GM23338 (cell line): ENCODE results near the gene OXNAD1. TPM values are rescaled to one million over a fixed set of nuclear protein-coding genes. Genes with fewer than 3 reads are reported as not detected.

ENCODE experiments used
- ATAC-seq: fragments of 200-7000 bp; cut with Tn5 transposase; 3 replicates; pipeline ENCODE4 v1.9.1; 2020
- DNase-seq: peaks from one replicate; pipeline ENCODE4 v3.0.0-alpha.2; 2015; ENCODE audit warnings: low spot score
- H2AFZ ChIP-seq: fragments of 200-600 bp; sonication (generic); 2 replicates; pipeline ENCODE4 v1.8.0; 2016; ENCODE audit warnings: antibody characterized with exemption, mild to moderate bottlenecking, moderate library complexity
- H3F3A ChIP-seq: fragments of 200-600 bp; sonication (generic); replicated peaks from 2 replicates; pipeline ENCODE4 v1.8.0; 2017; ENCODE audit warnings: antibody characterized with exemption, mixed run types, low read depth
- H3K27ac ChIP-seq: fragments of 200-600 bp; sonication (generic); 2 replicates; pipeline ENCODE4 v1.6.1; 2016; ENCODE audit warnings: low read depth
- H3K27me3 ChIP-seq: fragments of 200-600 bp; sonication (generic); 2 replicates; pipeline ENCODE4 v1.8.0; 2016; ENCODE audit warnings: mild to moderate bottlenecking, mixed run types, moderate library complexity; ENCODE audit not compliant: insufficient read depth
- H3K36me3 ChIP-seq: fragments of 200-600 bp; sonication (generic); 2 replicates; pipeline ENCODE4 v1.8.0; 2016; ENCODE audit warnings: mild to moderate bottlenecking; ENCODE audit not compliant: insufficient read depth
- H3K4me1 ChIP-seq: fragments of 200-600 bp; sonication (generic); 2 replicates; pipeline ENCODE4 v1.8.0; 2016; ENCODE audit warnings: mild to moderate bottlenecking, moderate library complexity; ENCODE audit not compliant: insufficient read depth
- H3K4me2 ChIP-seq: fragments of 200-600 bp; sonication (generic); 2 replicates; pipeline ENCODE4 v1.7.1; 2017; ENCODE audit warnings: mixed run types
- H3K4me3 ChIP-seq: fragments of 200-600 bp; sonication (generic); 2 replicates; pipeline ENCODE4 v1.6.1; 2016; ENCODE audit warnings: mixed run types
- H3K79me2 ChIP-seq: fragments of 200-600 bp; sonication (generic); replicated peaks from 2 replicates; pipeline ENCODE4 v1.8.0; 2017; ENCODE audit warnings: mild to moderate bottlenecking; ENCODE audit not compliant: insufficient read depth
- H3K9me2 ChIP-seq: fragments of 200-600 bp; sonication (generic); 2 replicates; pipeline ENCODE4 v1.8.0; 2017; ENCODE audit not compliant: insufficient read depth
- H4K20me1 ChIP-seq: fragments of 200-600 bp; sonication (generic); replicated peaks from 2 replicates; pipeline ENCODE4 v1.8.0; 2017; ENCODE audit warnings: mild to moderate bottlenecking; ENCODE audit not compliant: insufficient read depth
- H3K27ac Mint-ChIP-seq: 2 replicates; pipeline ENCODE4 v1.8.0; 2020; ENCODE audit warnings: inconsistent platforms, mild to moderate bottlenecking, moderate library complexity, mixed read lengths
- H3K27me3 Mint-ChIP-seq: 3 replicates; pipeline ENCODE4 v1.8.0; 2022; ENCODE audit warnings: low read depth, mild to moderate bottlenecking, moderate library complexity, mixed read lengths, inconsistent platforms; ENCODE audit not compliant: insufficient read depth, poor library complexity
- H3K36me3 Mint-ChIP-seq: 3 replicates; pipeline ENCODE4 v1.8.0; 2021; ENCODE audit warnings: low read depth, mild to moderate bottlenecking, inconsistent platforms, moderate library complexity, mixed read lengths
- H3K4me1 Mint-ChIP-seq: 3 replicates; pipeline ENCODE4 v1.8.0; 2020; ENCODE audit warnings: mild to moderate bottlenecking, inconsistent platforms, mixed read lengths
- H3K4me3 Mint-ChIP-seq: 3 replicates; pipeline ENCODE4 v1.8.0; 2021; ENCODE audit warnings: moderate library complexity, mild to moderate bottlenecking, inconsistent platforms, mixed read lengths
- H3K9me3 Mint-ChIP-seq: 3 replicates; pipeline ENCODE4 v1.8.0; 2020; ENCODE audit warnings: moderate library complexity, mild to moderate bottlenecking, inconsistent platforms, mixed read lengths
- EZH2phosphoT487 ChIP-seq: fragments of 200-600 bp; sonication (generic); IDR thresholded peaks from one replicate; pipeline ENCODE4 v1.8.1; 2018; ENCODE audit warnings: antibody characterized with exemption; ENCODE audit not compliant: unreplicated experiment
- JUNB ChIP-seq: IDR thresholded peaks from one replicate; pipeline ENCODE4 v1.6.1; 2016; ENCODE audit warnings: antibody characterized with exemption; ENCODE audit not compliant: unreplicated experiment
- NANOG ChIP-seq: IDR thresholded peaks from 2 replicates; pipeline ENCODE4 v1.6.1; 2016; ENCODE audit warnings: antibody characterized with exemption, borderline replicate concordance
- POLR2AphosphoS5 ChIP-seq: IDR thresholded peaks from 2 replicates; pipeline ENCODE4 v1.6.1; 2016; ENCODE audit warnings: antibody characterized with exemption, low read depth
- STAT1 ChIP-seq: IDR thresholded peaks from one replicate; pipeline ENCODE4 v1.6.1; 2016; ENCODE audit warnings: antibody characterized with exemption; ENCODE audit not compliant: unreplicated experiment
- ZNF114 ChIP-seq: fragments of 250-450 bp; sonication (Bioruptor Pico); IDR thresholded peaks from 2 replicates; pipeline ENCODE4 v1.5.0; 2020; ENCODE audit warnings: mild to moderate bottlenecking, moderate library complexity
- ZNF331 ChIP-seq: fragments of 250-450 bp; sonication (Bioruptor Pico); IDR thresholded peaks from 2 replicates; pipeline ENCODE4 v1.5.0; 2020; ENCODE audit warnings: low read depth, mild to moderate bottlenecking, moderate library complexity
- polyA plus RNA-seq: library from polyadenylated mRNA; unstranded; fragments of >200 nt; fragmentation: Nextera tagmentation; extraction: Ambion mirVana; gene quantifications from 2 replicates; pipeline ENCODE4 v1.2.1, GENCODE V29; 2016
- total RNA-seq: library from RNA; depleted of rRNA; stranded (reverse); fragments of >200 nt; shearing (Covaris generic); gene quantifications from 2 replicates; pipeline ENCODE4 v1.2.3, GENCODE V29; 2014
- TF ChIP-seq, protein P1 (sequence below): IDR thresholded peaks from one replicate; pipeline ENCODE4 v1.6.1; 2018; ENCODE audit warnings: antibody characterized with exemption; ENCODE audit not compliant: unreplicated experiment
- TF ChIP-seq, protein P2 (sequence below): IDR thresholded peaks from 2 replicates; pipeline ENCODE4 v1.6.1; 2016; ENCODE audit warnings: antibody characterized with exemption
- TF ChIP-seq, protein P3 (sequence below), 2 experiments: fragments of 200-600 bp in 1 of 2; sonication (generic) in 1 of 2; conservative IDR thresholded peaks; 2 replicates each; pipeline versions ENCODE4 v1.5.1 to v1.6.1; 2016 to 2017; ENCODE audit warnings: antibody characterized with exemption in 2 of 2, low read depth in 2 of 2, mild to moderate bottlenecking in 2 of 2, moderate library complexity in 1 of 2

OXNAD1 gene
- total and polyA plus RNA-seq, 2 experiments from 2014 or later = 22.9 to 34.2 TPM

GRCh38 chr3:16337856-16338540 is 73.0 kb downstream of the OXNAD1 start (continued):
- TF ChIP-seq, protein P1, sequence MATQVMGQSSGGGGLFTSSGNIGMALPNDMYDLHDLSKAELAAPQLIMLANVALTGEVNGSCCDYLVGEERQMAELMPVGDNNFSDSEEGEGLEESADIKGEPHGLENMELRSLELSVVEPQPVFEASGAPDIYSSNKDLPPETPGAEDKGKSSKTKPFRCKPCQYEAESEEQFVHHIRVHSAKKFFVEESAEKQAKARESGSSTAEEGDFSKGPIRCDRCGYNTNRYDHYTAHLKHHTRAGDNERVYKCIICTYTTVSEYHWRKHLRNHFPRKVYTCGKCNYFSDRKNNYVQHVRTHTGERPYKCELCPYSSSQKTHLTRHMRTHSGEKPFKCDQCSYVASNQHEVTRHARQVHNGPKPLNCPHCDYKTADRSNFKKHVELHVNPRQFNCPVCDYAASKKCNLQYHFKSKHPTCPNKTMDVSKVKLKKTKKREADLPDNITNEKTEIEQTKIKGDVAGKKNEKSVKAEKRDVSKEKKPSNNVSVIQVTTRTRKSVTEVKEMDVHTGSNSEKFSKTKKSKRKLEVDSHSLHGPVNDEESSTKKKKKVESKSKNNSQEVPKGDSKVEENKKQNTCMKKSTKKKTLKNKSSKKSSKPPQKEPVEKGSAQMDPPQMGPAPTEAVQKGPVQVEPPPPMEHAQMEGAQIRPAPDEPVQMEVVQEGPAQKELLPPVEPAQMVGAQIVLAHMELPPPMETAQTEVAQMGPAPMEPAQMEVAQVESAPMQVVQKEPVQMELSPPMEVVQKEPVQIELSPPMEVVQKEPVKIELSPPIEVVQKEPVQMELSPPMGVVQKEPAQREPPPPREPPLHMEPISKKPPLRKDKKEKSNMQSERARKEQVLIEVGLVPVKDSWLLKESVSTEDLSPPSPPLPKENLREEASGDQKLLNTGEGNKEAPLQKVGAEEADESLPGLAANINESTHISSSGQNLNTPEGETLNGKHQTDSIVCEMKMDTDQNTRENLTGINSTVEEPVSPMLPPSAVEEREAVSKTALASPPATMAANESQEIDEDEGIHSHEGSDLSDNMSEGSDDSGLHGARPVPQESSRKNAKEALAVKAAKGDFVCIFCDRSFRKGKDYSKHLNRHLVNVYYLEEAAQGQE = no peak
- TF ChIP-seq ZNF114 (CRISPR knock-in tag) = no peak
- TF ChIP-seq POLR2AphosphoS5 = no peak
- no peak for TF ChIP-seq STAT1
- TF ChIP-seq EZH2phosphoT487 = no peak
- TF ChIP-seq, protein P2, sequence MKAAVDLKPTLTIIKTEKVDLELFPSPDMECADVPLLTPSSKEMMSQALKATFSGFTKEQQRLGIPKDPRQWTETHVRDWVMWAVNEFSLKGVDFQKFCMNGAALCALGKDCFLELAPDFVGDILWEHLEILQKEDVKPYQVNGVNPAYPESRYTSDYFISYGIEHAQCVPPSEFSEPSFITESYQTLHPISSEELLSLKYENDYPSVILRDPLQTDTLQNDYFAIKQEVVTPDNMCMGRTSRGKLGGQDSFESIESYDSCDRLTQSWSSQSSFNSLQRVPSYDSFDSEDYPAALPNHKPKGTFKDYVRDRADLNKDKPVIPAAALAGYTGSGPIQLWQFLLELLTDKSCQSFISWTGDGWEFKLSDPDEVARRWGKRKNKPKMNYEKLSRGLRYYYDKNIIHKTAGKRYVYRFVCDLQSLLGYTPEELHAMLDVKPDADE = no peak
- TF ChIP-seq, protein P3, sequence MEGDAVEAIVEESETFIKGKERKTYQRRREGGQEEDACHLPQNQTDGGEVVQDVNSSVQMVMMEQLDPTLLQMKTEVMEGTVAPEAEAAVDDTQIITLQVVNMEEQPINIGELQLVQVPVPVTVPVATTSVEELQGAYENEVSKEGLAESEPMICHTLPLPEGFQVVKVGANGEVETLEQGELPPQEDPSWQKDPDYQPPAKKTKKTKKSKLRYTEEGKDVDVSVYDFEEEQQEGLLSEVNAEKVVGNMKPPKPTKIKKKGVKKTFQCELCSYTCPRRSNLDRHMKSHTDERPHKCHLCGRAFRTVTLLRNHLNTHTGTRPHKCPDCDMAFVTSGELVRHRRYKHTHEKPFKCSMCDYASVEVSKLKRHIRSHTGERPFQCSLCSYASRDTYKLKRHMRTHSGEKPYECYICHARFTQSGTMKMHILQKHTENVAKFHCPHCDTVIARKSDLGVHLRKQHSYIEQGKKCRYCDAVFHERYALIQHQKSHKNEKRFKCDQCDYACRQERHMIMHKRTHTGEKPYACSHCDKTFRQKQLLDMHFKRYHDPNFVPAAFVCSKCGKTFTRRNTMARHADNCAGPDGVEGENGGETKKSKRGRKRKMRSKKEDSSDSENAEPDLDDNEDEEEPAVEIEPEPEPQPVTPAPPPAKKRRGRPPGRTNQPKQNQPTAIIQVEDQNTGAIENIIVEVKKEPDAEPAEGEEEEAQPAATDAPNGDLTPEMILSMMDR (conservative IDR thresholded peaks at IDR 0.05; ENCODE audit: low read depth in 2 of 2) = no peak

- no peak overlapping the region for H3K27ac ChIP-seq
- ATAC-seq = no peak
- H3K9me3 Mint-ChIP-seq = no peaks in the 10 kb centered on the region; the same call in 2 of the 3 replicates
Measured at GRCh38 chr3:16338999-16339398, 74.0 kb downstream of the OXNAD1 start.

More at GRCh38 chr3:16338999-16339398, 74.0 kb downstream of the OXNAD1 start:
- Histone ChIP-seq H2AFZ (no peak overlapping the region), H3K79me2 (no peaks in the 10 kb centered on the region), H4K20me1 (no peaks in the 10 kb centered on the region), H3F3A (no peaks in the 10 kb centered on the region), H3K4me3 (no peak overlapping the region), H3K4me1 (no peaks in the 10 kb centered on the region), H3K9me2 (0 out of 2 replicates have a peak, but pooled peaks cover 6% of the 10 kb centered on the region), H3K4me2 (no peak overlapping the region), H3K36me3 (no peaks in the 10 kb centered on the region), H3K27me3 (no peaks in the 10 kb centered on the region)
- Mint-ChIP-seq H3K27ac (no peak overlapping the region), H3K36me3 (peaks cover 15% of the 10 kb centered on the region), H3K27me3 (peaks cover 8% of the 10 kb centered on the region), H3K4me3 (no peak overlapping the region), H3K4me1 (no peaks in the 10 kb centered on the region; the same call in 2 of the 3 replicates)
- DNase-seq = no peak
- TF ChIP-seq JUNB (no peak), POLR2AphosphoS5 (no peak), ZNF114 (CRISPR knock-in tag) (no peak), EZH2phosphoT487 (no peak), NANOG (no peak), STAT1 (no peak), ZNF331 (CRISPR knock-in tag) (no peak)
- TF ChIP-seq, protein P2 = no peak
- TF ChIP-seq, protein P1 = no peak
- TF ChIP-seq, protein P3 (conservative IDR thresholded peaks at IDR 0.05; ENCODE audit: low read depth in 2 of 2) = no peak
